Medulla oblongata (tissue), 1 donor: ENCODE data around the gene SEMA5A.

Experiments
- DNase-seq: peaks from one replicate; pipeline ENCODE4 v3.0.0-alpha.2; 2015; ENCODE audit errors: extremely low spot score

SEMA5A gene

GRCh38 chr5:9015260-9015936 is 530.5 kb downstream of the SEMA5A start:
- no peak for DNase-seq

GRCh38 chr5:9013147-9013546 is 532.7 kb downstream of the SEMA5A start:
- DNase-seq: no peak

DNA sequence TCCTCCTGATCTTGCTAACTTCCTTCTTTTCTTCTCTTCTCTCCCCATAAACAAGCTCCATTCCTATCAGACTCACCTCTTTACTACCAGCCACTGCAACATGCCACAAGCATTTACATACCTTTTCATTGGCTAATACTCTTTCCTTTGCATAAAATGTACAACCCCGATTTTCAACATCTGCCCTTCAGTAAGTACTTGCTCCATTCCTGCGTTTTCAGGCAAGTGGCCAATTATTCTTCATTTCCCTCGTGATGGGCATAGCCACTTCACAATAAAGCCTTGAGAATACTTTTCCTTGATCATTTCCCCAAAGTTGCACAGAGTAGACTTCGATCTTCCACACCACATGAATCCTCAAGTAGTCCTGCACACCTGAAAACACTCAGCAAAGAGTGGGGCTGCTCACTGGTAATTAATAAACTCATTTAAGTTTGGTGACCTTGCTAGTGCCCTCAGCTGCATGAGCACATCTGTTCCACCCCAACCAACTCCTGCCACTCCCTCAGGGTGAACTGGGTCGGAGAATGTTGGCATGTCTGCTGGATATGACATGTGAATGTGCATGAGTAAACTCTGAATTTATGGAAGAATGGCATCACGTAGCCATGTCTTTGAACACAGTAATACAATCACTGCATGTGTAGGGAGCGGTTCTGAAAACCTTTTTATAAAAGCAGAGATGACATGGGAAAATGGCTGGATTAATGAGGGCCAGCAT is 535.8 kb downstream of the SEMA5A start:
- DNase-seq: no peak

GRCh38 chr5:8997542-8998070 is 548.3 kb downstream of the SEMA5A start:
- no peak for DNase-seq

GRCh38 chr5:8993031-8993430 is 552.8 kb downstream of the SEMA5A start:
- DNase-seq: no peak
